Testis (tissue), 2 donors: Measurements from ENCODE around the gene SWAP70.

Experiments used
- CTCF ChIP-seq, 3 experiments: fragments of 450-650 bp in 2 of 3; fragments of 200-600 bp in 1 of 3; sonication (generic) in 1 of 3; IDR thresholded peaks; one replicate each; pipeline ENCODE4 v1.5.1; 2016 to 2019; ENCODE audit warnings: antibody characterized with exemption in 3 of 3, mild to moderate bottlenecking in 2 of 3, moderate library complexity in 1 of 3
- POLR2A ChIP-seq: fragments of 450-650 bp; IDR thresholded peaks from one replicate; pipeline ENCODE4 v1.6.1; 2017; ENCODE audit warnings: antibody characterized with exemption, mild to moderate bottlenecking, moderate library complexity

- TF ChIP-seq CTCF (IDR thresholded peaks at IDR 0.05) (no peak), POLR2A (no peak)
Measured at GRCh38 chr11:9636691-9637090, 27.2 kb upstream of the SWAP70 start.
